Umbilical cord (tissue), 2 donors: ENCODE results near the gene PNN. TPM values are rescaled to one million over a fixed set of nuclear protein-coding genes. Genes with fewer than 3 reads are reported as not detected.

Source experiments
- DNase-seq: peaks from one replicate; pipeline ENCODE4 v3.0.0-alpha.2; 2015; ENCODE audit warnings: low spot score
- total RNA-seq: library from RNA; depleted of rRNA; stranded (reverse); fragments of >200 nt; gene quantifications from one replicate; pipeline ENCODE4 v1.2.3, GENCODE V29; 2014; ENCODE audit warnings: low replicate concordance; ENCODE audit not compliant: insufficient read depth

Gene PNN
- total RNA-seq, 1 donor from 2014 or later, result 36.1 TPM

DNA sequence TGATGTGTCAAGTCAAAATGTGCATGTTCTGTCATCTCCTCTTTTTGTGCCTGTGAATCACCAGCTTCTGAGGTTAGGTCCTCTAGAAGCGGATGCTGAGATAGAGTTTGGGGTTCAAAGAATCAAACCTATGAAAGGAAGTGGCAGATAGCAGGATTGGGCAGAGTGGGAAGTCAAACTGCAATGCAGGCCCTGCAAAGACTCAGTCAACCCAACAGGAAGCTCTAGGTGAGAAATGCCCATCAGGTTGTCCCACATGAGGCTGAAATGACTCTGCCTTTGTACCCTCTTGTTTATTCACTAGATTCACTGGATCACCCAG, 54.1 kb downstream of the PNN start:
- DNase-seq, result no peak

DNA sequence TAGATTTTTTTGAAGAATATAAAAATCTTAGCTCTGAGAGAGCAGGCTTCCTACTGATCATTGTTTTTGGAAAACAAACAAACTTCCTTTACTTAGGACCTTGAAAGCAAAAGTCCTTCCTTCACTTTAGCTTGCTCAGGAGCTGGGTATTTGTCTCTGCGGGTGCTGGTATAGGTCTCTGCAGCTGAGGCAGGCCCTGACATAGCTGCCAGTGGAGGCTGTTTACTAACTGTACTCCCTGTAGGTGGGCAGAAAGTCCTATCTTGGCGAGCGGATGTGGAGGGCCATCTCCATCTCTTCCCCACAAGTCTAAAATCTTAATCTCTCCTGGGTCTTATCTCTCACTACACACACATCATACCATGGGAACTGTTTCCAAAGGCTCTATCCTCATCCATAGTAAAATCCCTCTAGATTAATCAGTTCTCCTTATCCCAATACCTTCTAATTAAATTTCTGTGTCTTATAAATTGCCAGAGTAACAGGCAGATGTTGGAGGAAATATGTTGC, 54.6 kb downstream of the PNN start:
- no peak for DNase-seq

DNA sequence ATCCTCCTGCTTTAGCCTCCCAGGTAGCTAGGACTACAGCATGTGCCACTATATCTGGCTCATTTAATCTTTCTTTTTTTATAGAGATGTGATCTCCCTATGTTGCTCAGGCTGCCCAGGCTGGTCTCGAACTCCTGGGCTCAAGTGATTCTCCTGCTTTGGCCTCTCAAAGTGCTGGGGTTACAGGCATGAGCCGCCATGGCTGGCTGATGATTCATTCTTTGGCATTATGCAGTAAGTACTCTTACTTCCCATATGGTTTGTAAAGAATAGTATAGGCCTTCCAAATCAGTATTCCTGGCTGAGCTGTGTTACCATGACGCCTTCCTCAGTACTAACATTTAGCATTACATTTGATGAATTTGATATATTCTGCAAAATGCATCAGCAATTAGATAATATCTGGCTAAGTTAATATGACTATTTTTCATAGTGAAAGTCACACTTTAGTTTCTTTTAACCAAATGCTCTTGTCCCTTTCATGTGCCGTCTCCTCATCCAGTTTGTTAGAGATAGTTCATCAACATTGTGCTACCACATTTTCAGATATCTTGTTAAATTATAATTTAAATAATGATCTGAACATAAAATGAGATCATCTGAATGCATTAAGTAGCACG, 55.5 kb downstream of the PNN start:
- no peak for DNase-seq

DNA sequence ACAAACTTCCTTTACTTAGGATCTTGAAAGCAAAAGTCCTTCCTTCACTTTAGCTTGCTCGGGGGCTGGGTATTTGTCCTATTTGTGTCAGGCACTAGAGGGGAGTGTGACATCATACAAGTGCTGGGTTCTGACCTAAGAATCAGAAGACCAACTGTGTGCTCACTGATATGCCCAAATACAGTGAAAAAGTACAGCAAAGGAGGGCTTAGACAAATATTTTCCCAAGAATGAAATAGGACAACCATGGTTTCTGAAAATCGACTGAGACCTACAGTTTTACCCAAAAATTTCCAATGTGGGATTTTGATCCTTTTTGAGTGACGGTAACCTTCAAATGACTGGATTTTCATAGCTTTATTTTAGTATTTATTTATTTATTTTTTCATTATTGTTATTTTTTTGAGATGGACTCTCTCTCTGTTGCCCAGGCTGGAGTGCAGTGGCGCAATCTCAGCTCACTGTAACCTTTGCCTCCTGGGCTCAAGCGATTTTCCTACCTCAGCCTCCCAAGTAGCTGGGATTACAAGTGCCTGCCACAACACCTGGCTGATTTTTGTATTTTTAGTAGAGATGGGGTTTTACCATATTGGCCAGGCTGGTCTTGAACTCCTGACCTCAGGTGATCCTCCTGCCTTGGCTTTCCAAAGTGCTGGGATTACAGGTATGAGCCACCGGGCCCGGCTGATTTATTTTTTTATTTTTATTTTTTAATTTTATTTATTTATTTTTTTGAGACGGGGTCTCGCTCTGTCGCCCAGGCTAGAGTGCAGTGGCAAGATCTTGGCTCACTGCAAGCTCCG, 56.9 kb downstream of the PNN start:
- DNase-seq, result peak; percentile 5

Other genes with a start within 250 kb of the PNN start
- gene SEC23A, start 72.0 kb upstream of the PNN start, total RNA-seq, result 418 TPM
- gene GEMIN2, start 60.9 kb upstream of the PNN start, total RNA-seq, result 65.5 TPM
- 29.6 TPM for gene TRAPPC6B, start 4.9 kb upstream of the PNN start, total RNA-seq
- gene MIA2, start 58.7 kb downstream of the PNN start, total RNA-seq, result 21.9 TPM